GM15510 (cell line): ENCODE data around the gene U2AF1L4.

ENCODE experiments used
- POLR2A ChIP-seq: IDR thresholded peaks from 3 replicates; pipeline ENCODE4 v1.6.1; 2011; ENCODE audit warnings: borderline replicate concordance; ENCODE audit not compliant: insufficient read length; ENCODE audit errors: extremely low read depth

The U2AF1L4 gene

GRCh38 chr19:35773020-35773806 is 28.0 kb upstream of the U2AF1L4 start:
- no peak for TF ChIP-seq POLR2A

GRCh38 chr19:35768082-35768421 is 22.8 kb upstream of the U2AF1L4 start:
- TF ChIP-seq POLR2A, result no peak

GRCh38 chr19:35767288-35768081 is 22.3 kb upstream of the U2AF1L4 start:
- no peak for TF ChIP-seq POLR2A

GRCh38 chr19:35766571-35767104 is 21.4 kb upstream of the U2AF1L4 start:
- no peak for TF ChIP-seq POLR2A

- TF ChIP-seq POLR2A, result no peak
These were observed 19.5 kb upstream of the U2AF1L4 start for GRCh38 chr19:35764432-35765315.

GRCh38 chr19:35760711-35761349 is 15.6 kb upstream of the U2AF1L4 start:
- TF ChIP-seq POLR2A, result no peak

- no peak for TF ChIP-seq POLR2A
These were observed 14.5 kb upstream of the U2AF1L4 start for GRCh38 chr19:35759697-35760096.

- TF ChIP-seq POLR2A, result peak; percentile 80
These were observed 12.8 kb upstream of the U2AF1L4 start, which contains the start of gene PROSER3 for GRCh38 chr19:35757749-35758608. Gene PROSER3 (plus strand): TSS chr19:35758176. CDS start chr19:35758216, 40 bp downstream.

- no peak for TF ChIP-seq POLR2A
These were observed 12.1 kb upstream of the U2AF1L4 start for GRCh38 chr19:35757231-35757748.

GRCh38 chr19:35756377-35757230 is 11.4 kb upstream of the U2AF1L4 start, which contains the start of gene HSPB6:
Gene HSPB6 (minus strand): TSS chr19:35757029. CDS start chr19:35757008, 21 bp downstream.
- no peak for TF ChIP-seq POLR2A

- TF ChIP-seq POLR2A, result no peak
These were observed 10.5 kb upstream of the U2AF1L4 start for GRCh38 chr19:35755550-35756376.
